Superior temporal gyrus (tissue), 1 donor: Measurements from ENCODE around the gene OSBP2.
"Not testable (repeated sequence)": the region's sequence is repeated elsewhere in the genome, so short reads cannot be mapped to it uniquely, and the experiment has no call there.

Experiments
- DNase-seq: peaks from one replicate; pipeline ENCODE4 v3.0.0-alpha.2; 2016; ENCODE audit errors: extremely low spot score

OSBP2 gene

DNA sequence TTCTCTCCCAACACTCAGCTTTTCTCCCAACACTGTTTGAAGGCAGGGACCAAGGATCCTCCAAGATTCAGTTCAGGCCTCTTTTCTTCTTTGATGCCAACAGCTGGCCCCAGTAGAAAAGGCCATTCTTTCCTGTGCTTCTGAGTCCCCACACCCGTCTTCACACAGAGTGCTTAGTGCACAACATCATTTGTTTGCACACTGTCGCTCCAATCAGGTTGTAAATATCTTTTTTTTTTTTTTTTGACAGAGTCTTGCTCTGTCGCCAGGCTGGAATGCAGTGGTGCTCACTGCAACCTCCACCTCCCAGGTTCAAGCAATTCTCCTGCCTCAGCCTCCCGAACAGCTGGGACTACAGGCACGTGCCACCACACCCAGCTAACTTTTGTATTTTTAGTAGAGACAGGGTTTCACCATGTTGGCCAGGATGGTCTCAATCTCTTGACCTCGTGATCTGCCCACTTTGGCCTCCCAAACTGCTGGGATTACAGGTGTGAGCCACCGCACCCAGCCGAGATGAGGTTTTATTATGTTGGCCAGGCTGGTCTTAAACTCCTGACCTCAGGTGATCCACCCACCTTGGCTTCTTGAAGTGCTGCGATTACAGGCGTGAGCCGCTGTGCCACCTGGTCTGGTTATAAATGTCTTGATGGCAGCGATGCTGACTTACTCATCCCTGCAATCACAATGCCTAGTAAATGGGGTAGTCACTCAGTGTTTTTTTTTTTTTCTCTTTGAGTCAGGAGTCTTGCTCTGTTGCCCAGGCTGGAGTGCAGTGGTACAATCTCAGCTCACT, 14.6 kb upstream of the OSBP2 start:
- DNase-seq = not testable (repeated sequence)

DNA sequence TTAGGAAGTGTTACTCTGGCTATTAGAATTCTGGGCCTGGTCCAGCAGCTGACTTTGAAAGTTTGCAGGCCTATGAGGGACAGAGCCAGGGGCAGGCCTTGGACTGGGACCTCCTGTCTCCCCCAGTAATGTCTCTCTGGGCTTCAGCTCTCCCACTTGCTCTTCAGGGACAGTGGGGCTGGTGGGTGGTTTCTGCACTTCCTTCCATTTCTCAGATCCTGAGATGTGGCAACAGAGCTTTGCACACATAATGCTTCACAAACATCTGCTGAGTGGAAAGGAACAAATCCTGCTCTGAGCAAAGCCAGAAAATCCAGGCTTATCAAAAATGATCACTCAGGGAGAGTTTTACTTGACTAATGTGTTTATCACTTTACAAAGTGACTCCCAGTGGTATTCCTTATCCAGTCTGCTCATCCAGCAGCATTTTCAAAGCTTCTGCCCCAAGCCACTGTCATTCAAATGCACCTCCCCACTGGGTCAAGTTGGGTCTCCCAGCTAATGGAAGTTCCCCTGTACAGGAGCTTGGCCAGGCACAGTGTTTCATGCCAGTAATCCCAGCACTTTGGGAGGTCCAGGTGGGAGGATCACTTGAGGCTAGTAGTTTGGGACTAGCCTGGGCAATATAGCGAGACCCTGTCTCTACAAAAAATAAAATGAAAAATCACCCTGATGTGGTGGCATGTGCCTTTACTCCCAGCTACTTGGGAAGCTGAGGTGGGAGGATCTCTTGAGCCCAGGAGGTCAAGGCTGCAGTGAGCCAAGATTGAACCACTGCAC, 13.5 kb upstream of the OSBP2 start:
- DNase-seq = peak; percentile 66

DNA sequence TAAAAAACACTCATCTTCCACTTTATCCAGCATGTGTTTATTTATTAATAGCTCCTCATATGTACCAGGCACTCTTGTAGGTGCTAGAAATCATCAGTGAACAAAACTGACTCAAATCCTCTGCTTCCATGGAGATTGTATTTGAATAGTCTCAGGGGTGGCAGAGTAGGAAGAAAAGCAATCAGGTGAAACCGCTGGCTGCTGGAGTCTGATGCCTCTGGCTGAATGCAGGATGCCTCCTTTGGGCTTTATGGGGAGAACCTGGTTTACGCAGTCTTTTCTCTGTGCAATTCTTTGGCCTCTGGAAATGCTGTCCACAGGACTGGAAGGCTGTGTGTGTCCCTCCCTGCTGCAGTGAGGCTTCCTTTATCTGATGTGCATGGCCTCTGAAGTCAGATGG, 12.8 kb upstream of the OSBP2 start:
- no peak for DNase-seq

DNA sequence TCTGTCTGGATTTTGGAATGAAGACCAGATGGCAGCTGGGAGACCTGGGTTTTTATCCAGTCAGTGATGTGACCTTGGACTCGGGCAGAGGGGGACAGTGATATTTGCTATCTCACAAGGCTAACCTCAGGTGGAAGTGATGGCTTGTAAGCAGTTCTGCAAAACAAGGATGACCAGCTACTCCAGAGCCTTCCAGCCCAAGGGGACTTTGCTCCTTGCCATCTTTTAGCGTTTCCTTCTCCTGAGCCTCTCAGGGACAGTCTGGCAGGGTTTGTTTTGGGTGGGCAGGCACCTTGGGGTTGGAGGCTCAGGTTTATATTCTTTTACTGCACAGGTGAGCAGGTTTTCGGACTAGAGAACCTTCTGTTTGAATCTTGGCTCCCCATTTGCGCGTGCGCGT, 9.5 kb upstream of the OSBP2 start:
- DNase-seq = no peak

DNA sequence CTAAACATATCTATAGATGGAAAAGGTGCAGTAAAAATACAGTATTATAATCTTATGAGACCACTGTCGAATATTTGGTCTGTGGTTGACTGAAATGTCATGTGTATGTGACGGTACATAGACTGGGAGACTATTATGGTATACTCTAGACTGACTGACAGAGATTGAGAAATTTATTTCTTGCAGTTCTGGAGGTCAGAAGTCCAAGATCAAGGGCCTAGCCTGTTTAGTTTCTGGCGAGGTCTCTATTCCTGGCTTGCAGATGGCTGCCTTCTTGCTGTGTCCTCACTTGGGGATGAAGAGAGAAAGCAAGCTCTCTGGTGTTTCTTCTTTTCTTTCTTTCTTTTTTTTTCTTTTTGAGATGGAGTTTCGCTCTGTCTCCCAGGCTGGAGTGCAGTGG, 7.3 kb upstream of the OSBP2 start:
- DNase-seq = no peak

DNA sequence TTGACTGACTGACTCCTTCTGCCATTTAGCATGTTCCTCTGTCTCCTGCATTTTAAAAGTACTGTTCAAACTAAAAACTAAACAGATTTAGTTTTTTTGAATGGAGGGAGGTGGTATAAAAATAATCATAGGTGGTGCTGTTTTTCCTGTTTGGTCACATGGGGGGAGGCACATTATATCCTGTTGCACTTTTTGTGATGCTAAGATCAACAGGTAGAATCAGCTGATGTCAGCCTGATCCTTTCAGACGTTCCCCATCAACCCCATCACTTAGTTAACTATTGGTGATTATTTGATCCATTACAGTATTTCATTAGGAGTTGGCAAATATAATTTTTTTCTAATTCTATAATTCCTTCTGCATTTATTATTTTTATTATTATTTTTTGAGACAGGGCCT, 5.1 kb upstream of the OSBP2 start:
- no peak for DNase-seq

DNA sequence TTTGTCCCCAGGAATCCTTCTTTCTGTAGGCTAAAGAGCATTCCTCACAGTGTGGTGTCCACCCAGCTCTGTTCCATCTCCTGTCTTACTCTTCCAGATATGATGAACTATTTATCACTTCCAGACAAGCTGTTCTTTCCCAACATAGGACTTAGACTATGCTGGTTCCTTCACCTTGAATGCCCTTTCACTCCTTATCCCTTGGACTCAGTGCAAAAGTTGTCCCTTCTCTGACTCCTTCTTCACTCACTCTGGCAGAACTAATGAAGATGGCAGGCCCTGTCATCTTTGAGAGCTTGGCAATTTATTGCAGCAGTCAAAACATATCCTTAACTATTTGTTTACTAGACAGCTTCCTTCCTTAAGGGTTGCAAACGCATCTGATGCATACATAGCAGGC, 3.5 kb upstream of the OSBP2 start:
- no peak for DNase-seq

DNA sequence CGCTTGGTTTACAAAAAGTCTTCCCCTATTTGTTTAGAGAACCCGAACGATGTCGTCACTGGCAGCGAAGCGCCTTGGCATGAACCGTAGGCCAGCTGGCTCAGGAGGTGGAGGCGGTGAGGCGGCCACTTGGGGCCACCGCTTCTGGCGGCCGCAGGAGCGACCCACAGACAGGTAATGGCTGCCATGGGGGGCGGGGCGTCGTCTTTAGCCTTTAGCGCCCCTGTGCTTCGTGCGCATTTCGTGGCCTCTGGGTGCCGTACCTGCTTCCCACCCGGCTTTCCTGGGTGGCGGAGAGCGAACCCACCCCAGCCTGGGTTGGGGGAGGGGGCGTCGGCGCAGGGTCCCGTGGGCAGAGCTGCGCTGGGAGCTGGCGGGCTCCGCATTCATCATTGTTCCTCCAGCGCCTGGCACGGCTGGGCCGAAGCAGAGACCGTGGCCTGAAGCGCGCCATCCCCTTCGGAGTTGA, 469 bp upstream of the OSBP2 start:
- peak; percentile 77 for DNase-seq

DNA sequence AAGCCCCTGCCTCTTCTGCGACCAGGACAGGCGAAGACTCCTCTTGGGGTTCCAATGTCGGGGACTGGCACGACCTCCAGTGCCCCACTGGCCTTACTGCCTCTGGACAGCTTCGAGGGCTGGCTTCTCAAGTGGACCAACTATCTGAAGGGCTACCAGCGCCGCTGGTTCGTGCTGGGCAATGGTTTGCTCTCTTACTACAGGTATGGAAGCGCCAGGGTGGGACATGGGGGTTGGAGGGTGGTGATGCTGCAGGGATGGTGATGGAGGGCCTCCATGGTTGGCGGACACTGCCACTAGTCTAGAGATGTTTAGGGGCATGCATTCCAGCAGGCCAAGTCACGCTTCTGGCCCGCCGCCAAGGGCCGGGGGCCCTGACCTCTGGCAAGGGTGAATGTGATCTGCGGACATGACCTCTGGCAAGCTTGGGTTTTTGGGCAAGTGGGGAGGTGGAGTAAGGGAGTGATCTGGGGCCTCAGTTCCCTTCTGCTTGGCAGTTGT, 727 bp downstream of the OSBP2 start:
- DNase-seq = no peak

DNA sequence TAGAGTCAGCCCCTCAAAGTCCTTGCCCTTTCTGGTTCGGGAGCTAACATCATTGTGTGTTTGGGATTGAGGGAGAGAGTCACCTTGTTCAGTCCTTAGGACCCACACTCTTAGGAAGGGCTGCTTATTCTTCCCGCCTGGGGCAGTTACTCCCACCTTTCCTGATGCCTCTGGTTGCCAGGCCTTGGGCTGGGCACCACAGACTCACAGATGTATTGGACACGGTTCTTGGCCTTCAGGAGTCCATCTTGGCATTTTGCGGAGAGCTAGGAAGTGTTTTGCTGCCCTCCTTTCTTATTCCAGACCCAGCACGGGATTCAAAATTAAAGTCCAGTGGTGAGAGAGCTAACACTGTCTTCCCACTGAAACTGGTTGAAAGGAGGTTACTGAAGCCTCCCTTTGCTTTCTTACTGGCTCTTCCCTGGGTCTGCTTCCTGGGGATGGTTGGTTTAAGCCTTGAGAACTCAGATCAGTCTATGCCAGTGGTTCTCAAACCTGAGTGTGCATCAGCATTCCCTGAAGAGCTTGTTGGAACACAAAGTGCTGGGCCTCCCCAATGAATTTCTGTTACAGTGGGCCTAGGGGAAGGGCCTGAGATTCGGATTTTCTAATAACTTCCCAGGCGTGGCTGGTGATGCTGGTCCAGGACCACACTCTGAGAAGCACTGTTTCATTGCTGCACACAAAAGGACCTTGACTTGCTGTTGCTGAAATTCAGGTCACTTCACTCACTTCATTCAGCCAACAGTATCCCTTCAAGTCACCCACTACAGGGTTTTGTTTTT, 1.4 kb downstream of the OSBP2 start:
- peak; percentile 49 for DNase-seq

DNA sequence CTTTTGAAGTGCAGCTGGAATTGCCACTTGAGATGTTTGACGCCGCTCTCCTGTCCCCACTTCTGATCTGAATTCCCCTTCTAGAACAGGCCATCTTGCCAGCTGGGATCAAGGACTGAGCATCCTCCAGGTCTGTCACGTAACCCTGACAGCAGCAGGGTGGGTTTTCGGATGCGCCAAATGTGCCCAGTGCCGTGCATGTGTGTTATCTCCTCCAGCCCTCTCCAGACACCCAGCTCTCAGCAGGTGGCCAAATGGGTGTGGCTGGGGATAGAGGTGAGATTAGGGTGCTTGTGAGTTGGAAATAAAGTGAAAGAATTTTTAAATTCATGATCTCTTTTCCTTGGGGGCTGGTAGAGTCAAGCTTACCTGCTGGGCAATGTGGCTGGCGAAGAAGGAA, 3.3 kb downstream of the OSBP2 start:
- DNase-seq = no peak

DNA sequence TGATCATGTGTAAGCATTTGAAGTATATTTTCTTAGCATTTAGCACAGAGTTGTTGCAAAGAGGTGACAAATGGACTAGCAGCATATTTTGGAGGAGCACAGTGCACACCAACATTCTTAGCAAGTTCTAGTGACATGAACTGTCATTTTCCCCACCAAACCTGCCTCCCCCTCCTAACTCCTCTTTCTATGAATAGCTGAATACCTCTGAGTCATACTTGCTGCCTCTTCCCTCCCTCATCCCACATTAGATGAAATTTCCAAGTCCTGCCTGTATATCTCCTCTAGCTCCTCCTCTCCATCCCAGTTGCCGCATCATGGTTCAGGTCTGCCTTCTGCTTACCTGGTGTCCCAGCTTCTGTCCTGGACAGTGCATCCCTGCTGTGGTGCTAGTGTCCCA, 7.2 kb downstream of the OSBP2 start:
- peak; percentile 61 for DNase-seq

DNA sequence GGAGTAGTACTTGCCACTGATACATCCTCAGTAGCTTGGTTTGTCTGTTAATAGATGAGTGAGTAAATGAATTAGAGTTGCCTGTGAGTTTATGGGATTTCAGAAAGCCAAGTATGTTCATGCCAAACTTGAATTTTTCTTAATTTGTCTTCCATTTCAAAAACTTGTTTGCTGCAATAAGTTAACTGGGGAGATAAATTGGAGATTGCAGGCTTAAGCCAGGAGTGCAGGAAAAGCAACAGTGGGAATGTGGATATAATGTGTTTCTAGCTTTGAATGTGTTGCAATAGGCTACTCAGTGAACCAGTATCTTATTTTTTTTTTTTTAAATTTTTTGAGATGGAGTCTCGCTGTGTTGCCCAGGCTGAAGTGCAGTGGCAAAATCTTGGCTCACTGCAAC, 8.2 kb downstream of the OSBP2 start:
- DNase-seq = no peak

DNA sequence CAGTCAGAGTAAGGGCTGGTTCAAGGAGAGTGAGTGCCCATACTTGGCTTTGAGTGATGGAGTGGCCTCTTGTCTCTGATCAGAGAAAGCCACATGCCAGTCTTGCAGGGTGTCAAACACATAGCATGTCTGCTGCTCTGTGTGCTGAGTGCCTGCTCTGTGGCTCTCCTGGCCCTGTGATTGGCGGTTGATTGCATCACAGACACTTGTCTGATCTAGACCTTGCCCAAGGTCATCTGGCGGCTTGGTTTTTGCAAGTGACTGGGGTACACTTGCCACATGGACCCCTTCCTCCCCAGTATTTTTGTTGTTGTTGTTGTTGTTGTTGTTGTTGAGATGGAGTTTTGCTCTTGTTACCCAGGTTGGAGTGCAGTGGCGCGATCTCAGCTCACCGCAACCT, 10.3 kb downstream of the OSBP2 start:
- no peak for DNase-seq

DNA sequence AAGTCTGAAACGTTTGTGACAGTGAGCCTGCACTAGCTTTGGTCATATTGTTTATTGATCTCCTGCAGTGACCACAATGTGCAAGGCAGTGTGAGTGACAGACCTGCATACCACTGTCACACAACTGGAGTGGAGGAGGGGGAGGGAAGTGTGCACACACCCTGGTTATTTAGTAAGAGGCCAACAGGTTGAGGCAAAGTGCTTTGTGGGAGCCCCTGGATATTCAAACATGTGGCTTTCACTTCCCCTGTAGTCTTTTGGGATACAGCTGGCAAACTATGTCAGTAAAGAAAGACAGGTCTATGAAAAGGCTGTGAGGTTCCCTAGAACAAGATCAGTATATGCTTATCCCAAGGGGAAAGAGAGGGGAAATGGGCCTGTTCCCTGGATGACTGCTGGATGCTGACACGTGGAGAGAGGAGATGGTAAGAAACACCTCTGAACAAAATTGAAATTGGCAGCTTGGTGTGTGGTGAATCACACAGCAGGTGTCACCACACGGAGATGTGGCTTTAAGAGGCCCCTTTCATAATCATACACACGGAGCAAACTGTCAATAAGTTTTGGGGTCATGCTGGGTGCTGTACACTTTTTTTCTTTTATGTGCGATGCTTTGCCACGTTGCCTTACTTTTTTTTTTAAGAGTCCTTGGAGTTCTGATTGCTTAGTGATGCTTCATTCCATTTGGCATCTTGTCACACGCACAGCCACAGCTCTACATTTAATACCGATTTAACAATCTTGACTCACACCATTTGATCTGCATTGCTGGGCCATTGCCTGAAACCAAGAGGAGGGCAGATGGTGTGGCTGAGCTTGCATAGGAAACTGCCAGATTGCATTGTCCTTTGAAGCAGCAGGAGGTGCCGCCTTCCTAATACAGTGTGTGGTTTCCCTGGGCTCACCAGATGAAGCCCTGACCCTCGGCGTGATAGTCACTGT, 11.3 kb downstream of the OSBP2 start:
- DNase-seq = peak; percentile 65

DNA sequence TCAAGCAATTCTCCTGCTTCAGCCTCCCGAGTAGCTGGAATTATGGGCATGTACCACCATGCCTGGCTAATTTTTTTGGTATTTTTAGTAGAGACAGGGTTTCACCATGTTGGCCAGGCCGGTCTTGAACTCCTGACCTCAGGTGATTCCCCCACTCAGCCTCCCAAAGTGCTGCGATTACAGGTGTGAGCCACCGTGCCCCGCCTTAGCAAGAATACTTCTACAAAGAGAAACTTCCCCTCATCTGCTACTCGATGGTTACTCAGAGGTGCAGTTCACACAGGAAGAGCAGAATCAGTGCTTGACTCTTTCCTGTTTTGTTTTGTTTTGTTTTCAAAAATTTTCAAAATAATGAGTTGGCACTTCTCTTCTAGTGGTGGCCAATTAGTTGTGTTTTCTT, 15.3 kb downstream of the OSBP2 start:
- not testable (repeated sequence) for DNase-seq

DNA sequence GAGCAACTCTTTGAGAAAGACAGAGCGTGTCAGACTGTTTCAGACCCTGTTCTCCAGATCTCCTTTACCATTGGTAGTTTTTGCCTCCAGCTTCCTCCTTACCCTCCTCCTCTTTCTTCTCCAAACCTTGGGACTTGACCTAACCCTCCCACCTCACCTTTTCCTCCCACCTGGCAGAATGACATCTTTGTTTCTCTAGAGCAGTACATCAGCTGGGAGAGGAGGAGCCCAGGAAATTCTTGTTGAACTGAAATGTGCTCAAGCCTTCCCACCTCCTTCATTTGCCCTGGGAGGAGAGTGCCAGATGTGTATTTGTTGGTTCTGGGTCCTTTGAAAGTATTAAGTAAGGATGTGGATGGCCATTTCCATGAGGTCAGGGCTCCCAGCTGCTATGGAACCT, 17.4 kb downstream of the OSBP2 start:
- no peak for DNase-seq

DNA sequence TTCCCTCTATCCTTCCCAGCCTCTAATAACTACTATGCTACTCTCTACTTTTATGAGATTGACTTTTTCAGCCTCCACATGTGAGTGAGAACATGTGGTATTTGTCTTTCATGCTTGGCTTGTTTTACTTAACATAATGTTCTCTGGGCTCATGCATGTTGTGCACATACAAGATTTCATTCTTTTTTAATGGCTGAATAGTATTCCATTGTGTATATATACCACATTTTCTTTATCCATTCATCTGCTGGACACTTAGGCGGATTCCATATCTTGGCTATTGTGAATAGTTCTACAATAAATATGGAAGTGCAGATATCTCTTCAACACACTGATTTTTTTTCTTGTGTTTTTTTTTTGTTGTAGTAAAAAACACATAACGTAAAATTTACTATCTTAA, 19.4 kb downstream of the OSBP2 start:
- DNase-seq = no peak

DNA sequence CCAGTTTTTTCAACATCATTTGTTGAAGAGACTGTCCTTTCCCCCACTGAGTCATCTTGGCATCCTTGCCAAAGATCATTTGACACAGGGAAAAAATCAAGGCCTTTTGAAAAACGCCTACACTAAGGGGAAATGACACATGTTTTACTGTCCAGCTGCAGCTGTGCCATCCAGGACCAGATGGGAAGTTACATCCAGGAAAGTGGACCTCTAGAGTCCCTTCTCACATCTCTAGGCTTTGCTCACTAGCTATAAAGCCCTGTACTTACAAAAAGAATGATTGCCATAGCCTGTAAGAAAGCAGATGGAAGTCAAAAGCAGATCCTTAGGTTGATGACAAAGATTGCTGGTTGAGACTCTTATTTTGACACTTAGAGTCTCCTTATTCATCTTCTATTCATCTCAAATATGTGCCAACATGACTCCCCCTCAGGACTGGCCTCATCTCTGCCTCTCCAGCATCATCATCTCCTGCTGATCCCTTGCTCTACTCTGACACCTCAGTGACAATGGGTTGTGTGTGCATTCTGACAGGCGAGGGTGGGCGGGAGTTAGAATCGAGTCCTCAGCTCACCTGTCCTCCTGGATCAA, 22.8 kb downstream of the OSBP2 start:
- no peak for DNase-seq

DNA sequence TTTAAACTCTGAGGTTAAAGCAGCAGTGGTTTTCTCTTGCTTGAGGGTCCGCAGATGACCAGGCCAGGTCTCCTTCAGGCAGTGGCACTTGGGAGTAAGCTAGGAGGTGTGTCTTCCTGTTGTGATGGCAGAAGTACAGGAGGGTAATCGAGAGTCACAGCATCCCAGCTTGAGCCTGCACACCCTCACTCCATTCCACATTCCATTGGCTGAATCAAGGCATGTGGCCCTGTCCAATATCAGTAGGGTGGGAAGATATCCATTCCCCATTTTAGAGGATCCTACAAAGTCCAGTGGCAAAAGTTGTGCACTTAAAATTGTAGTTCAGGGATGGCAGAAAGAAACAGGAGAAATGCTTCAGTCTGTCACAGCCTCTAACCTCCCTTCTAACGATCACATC, 23.3 kb downstream of the OSBP2 start:
- no peak for DNase-seq

DNA sequence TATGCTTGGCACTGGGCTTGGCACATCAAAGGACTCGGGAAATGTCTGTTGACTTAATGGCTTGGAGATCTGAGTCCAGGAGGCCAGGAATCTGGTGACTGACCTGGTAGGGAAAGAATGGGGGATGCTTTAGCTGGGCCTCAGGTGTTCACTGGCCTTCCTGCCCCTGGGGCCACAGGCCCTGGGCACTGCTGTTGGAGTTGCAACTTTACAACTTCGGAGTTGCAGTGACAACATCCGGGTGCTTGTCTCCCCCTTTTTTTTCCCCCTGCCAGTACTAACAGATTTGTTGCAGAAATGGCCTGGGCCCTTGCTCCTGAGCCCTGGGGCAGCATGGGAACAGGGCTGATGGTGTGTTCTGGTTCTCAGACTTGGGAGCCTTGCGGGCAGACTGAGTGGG, 23.8 kb downstream of the OSBP2 start:
- DNase-seq = no peak
